ENCODE data around the gene AKR1C8. TPM values are rescaled to one million over a fixed set of nuclear protein-coding genes. Genes with fewer than 3 reads are reported as not detected.
"Not testable (repeated sequence)": the region's sequence is repeated elsewhere in the genome, so short reads cannot be mapped to it uniquely, and the experiment has no call there.

AKR1C8 gene
- total RNA-seq (2014; rRNA removed; shearing (Covaris generic); ENCODE audit: low replicate concordance), result 4.3 TPM in 1 of 2 replicates, not detected in the other

GRCh38 chr10:5184987-5185775 is at the start of gene AKR1C8:
Gene AKR1C8 (minus strand): TSS chr10:5185150. CDS start chr10:5185104, 46 bp downstream.
- in situ Hi-C loops (cut with HindIII; ENCODE audit: low pct_unique_long_range_greater_than_20kb, low sequenced_read_pairs), result no loop called here
- no peak for DNase-seq (ENCODE audit: low read depth)

DNA sequence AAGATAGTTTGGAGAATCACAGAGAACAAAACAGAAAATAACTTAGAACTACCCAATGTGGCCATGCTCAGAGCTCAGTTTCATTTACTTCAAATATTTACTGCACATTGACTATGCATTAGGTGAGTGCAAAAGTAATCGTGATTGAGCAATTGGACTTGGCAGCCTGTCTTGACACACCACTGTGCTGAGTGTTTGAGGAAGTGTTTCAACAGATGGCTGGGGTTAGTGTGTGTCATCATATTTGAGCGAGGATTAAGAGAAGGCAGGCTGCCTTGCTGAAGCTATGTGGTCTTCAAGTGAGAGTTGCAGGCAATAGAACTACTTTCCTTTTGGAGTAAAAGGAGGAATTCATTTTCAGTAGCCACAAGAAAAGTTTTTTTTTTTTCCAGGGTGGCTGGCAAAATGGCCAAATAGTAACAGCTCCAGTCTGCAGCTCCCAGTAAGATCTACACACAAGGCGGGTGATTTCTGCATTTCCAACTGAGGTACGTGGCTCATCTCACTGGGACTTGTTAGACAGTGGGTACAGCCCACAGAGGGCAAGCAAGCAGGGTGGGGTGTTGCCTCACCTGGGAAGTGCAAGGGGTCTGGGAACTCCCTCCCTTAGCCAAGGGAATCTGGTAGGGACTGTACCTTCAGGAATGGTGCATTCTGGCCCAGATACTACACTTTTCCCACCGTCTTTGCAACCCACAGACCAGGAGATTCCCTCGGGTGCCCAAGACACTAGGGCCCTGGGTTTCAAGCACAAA is 49.3 kb upstream of the AKR1C8 start:
- DNase-seq (ENCODE audit: low read depth), result no peak
- in situ Hi-C loops (cut with HindIII; ENCODE audit: low pct_unique_long_range_greater_than_20kb, low sequenced_read_pairs), result no loop called here

DNA sequence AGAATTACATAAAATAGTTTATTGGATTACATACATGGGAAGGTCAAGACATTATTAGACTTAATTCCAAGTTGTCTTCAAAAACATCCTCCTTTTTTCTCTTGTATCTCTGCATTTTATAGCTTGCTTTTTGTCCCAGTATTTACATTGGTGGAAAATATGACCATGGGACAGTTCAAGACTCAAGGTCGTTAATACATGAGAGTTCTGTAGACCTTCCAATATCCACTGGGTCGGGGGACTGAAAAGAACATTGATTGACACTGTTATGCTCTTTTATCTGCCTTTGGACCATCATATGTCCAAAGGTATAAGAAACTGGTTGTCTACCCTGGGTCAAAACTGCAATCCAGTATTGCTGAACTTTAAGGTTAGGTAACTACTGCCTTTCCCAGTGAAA is 48.4 kb upstream of the AKR1C8 start:
- in situ Hi-C loops (cut with HindIII; ENCODE audit: low pct_unique_long_range_greater_than_20kb, low sequenced_read_pairs), result no loop called here

DNA sequence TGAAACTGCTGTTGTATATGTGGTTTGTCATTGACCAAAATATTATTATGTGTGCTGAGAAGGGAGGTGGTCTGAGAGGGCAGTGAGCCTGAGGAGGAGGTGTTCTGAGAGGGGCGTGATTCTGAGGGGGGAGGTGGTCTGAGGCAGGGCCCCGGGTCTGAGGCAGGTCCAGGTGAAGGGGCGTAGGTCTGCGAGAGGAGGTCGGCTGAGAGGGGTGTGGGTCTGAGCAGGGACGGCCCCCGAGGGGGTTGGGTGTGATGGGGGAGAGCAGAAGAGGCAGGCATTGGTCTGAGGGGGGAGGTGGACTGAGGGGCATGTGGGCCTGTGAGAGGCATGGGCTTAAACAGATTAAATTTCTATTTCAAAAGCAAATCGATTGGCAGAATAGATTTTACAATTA is 44.1 kb upstream of the AKR1C8 start:
- DNase-seq (ENCODE audit: low read depth), result no peak
- in situ Hi-C loops (cut with HindIII; ENCODE audit: low pct_unique_long_range_greater_than_20kb, low sequenced_read_pairs), result no loop called here

More for the DNA sequence above, 48.4 kb upstream of the AKR1C8 start:
- no peak for DNase-seq (ENCODE audit: low read depth)

DNA sequence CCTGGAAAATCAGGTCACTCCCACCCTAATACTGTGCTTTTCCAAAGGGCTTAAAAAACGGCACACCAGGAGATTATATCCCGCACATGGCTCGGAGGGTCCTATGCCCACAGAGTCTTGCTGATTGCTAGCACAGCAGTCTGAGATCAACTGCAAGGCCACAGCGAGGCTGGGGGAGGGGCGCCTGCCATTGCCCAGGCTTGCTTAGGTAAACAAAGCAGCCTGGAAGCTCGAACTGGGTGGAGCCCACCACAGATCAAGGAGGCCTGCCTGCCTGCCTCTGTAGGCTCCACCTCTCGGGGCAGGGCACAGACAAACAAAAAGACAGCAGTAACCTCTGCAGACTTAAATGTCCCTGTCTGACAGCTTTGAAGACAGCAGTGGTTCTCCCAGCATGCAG is 38.0 kb upstream of the AKR1C8 start:
- in situ Hi-C loops (cut with HindIII; ENCODE audit: low pct_unique_long_range_greater_than_20kb, low sequenced_read_pairs), result not testable (repeated sequence)
- DNase-seq (ENCODE audit: low read depth), result peak; percentile 18

GRCh38 chr10:5219262-5219661 is 34.3 kb upstream of the AKR1C8 start:
- in situ Hi-C loops (cut with HindIII; ENCODE audit: low pct_unique_long_range_greater_than_20kb, low sequenced_read_pairs), result no loop called here
- DNase-seq (ENCODE audit: low read depth), result no peak

- no peak for DNase-seq (ENCODE audit: low read depth)
- in situ Hi-C loops (cut with HindIII; ENCODE audit: low pct_unique_long_range_greater_than_20kb, low sequenced_read_pairs), result no loop called here
These were observed 31.9 kb upstream of the AKR1C8 start for GRCh38 chr10:5216801-5217200.

GRCh38 chr10:5211696-5212536 is 27.0 kb upstream of the AKR1C8 start:
- DNase-seq (ENCODE audit: low read depth), result peak; percentile 10
- in situ Hi-C loops (cut with HindIII; ENCODE audit: low pct_unique_long_range_greater_than_20kb, low sequenced_read_pairs), result no loop called here

DNA sequence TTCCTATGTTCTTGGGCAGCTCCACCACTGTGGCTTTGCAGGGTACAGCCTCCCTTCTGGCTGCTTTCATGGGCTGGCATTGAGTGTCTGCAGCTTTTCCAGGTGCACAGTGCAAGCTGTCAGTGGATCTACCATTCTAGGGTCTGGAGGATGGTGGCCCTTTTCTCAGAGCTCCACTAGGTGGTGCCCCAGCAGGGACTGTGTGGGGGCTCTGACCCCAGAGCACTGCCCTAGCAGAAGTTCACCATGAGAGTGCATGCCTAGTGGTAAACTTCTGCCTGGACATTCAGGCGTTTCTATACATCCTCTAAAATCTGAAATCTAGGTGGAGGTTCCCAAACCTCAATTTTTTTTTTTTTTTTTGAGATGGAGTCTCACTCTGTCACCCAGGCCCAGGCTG is 25.3 kb upstream of the AKR1C8 start:
- in situ Hi-C loops (cut with HindIII; ENCODE audit: low pct_unique_long_range_greater_than_20kb, low sequenced_read_pairs); DNase-seq (ENCODE audit: low read depth): not testable (repeated sequence)

GRCh38 chr10:5209776-5210175 is 24.8 kb upstream of the AKR1C8 start:
- in situ Hi-C loops (cut with HindIII; ENCODE audit: low pct_unique_long_range_greater_than_20kb, low sequenced_read_pairs); DNase-seq (ENCODE audit: low read depth): not testable (repeated sequence)

GRCh38 chr10:5206799-5207198 is 21.8 kb upstream of the AKR1C8 start:
- in situ Hi-C loops (cut with HindIII; ENCODE audit: low pct_unique_long_range_greater_than_20kb, low sequenced_read_pairs), result no loop called here
- DNase-seq (ENCODE audit: low read depth), result no peak

- in situ Hi-C loops (cut with HindIII; ENCODE audit: low pct_unique_long_range_greater_than_20kb, low sequenced_read_pairs), result no loop called here
- DNase-seq (ENCODE audit: low read depth), result no peak
These were observed 14.4 kb upstream of the AKR1C8 start for GRCh38 chr10:5199398-5199797.

DNA sequence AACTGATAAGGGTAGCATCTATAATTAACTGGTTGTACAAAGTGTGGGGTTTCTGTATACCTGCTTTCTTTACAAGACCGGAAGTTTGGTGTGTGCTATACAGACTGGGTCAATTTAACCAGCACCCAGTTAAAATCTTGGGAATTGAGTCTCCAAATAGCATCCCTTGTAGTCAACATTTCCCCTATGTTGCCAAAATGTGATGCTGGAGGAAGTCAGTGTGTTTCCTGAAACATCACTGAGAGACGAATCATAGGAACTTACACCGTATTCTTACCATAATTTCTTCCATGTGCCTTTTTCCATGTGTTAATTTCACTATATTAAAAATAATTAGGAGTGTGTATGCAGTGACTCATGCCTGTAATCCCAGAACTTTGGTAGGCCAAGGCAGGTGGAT is 13.4 kb upstream of the AKR1C8 start:
- DNase-seq (ENCODE audit: low read depth), result no peak
- in situ Hi-C loops (cut with HindIII; ENCODE audit: low pct_unique_long_range_greater_than_20kb, low sequenced_read_pairs), result no loop called here

DNA sequence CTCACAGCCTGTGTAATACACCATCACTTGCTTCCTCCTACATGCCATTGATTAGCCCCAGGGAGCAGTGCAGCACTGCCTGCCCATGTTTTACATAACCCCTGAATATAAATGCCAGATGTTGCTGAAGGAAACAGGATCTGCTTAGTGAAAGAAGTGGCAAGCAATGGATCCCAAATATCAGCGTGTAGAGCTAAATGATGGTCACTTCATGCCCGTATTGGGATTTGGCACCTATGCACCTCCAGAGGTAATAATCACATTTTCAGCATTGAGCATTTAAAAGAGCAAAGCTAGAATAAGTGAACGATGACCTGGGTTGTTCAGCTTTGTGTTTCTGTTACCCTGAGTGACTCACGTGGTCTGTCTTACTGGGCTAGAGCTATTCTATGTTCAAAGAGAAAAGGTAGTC is 11.8 kb upstream of the AKR1C8 start, which contains the start of gene AKR1C4:
AKR1C4 (plus strand) TSS at position 136 of the 412 bp plus-strand sequence; CDS start at position 167, 31 bp downstream.
- in situ Hi-C loops (cut with HindIII; ENCODE audit: low pct_unique_long_range_greater_than_20kb, low sequenced_read_pairs), result no loop called here
- DNase-seq (ENCODE audit: low read depth), result peak; percentile 14

GRCh38 chr10:5195727-5196374 is 10.9 kb upstream of the AKR1C8 start:
- in situ Hi-C loops (cut with HindIII; ENCODE audit: low pct_unique_long_range_greater_than_20kb, low sequenced_read_pairs), result no loop called here
- DNase-seq (ENCODE audit: low read depth), result peak; percentile 57

DNA sequence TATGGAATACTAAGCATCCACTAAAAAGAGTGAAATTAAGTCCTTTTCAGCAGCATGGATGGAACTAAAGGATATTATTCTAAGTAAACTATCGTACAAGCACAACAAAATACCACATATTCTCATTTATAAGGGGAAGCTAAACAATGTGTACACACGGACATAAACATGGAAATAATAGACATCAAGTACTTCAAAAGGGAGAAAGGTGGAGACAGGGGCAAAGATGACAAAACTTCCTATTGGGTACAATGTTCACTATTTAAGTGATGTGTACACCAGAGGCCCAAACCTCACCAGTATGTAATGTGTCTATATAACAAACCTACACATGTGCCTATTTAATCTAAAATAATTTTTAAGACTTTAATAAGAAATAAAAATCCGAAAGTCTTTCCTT is 9.5 kb upstream of the AKR1C8 start:
- in situ Hi-C loops (cut with HindIII; ENCODE audit: low pct_unique_long_range_greater_than_20kb, low sequenced_read_pairs), result no loop called here
- no peak for DNase-seq (ENCODE audit: low read depth)

GRCh38 chr10:5188358-5188757 is 3.4 kb upstream of the AKR1C8 start:
- in situ Hi-C loops (cut with HindIII; ENCODE audit: low pct_unique_long_range_greater_than_20kb, low sequenced_read_pairs), result no loop called here
- no peak for DNase-seq (ENCODE audit: low read depth)

- in situ Hi-C loops (cut with HindIII; ENCODE audit: low pct_unique_long_range_greater_than_20kb, low sequenced_read_pairs), result no loop called here
- DNase-seq (ENCODE audit: low read depth), result no peak
These were observed 2.9 kb upstream of the AKR1C8 start for GRCh38 chr10:5187867-5188266.
